Medulla oblongata (tissue), 1 donor: ENCODE data around the gene EEF1G.
"Not testable (repeated sequence)": the region's sequence is repeated elsewhere in the genome, so short reads cannot be mapped to it uniquely, and the experiment has no call there.

ENCODE experiments used
- DNase-seq: peaks from one replicate; pipeline ENCODE4 v3.0.0-alpha.2; 2015; ENCODE audit errors: extremely low spot score

EEF1G gene

GRCh38 chr11:62603776-62604299, 30.1 kb upstream of the EEF1G start:
- no peak for DNase-seq

GRCh38 chr11:62603072-62603408, 29.3 kb upstream of the EEF1G start:
- DNase-seq = no peak

DNA sequence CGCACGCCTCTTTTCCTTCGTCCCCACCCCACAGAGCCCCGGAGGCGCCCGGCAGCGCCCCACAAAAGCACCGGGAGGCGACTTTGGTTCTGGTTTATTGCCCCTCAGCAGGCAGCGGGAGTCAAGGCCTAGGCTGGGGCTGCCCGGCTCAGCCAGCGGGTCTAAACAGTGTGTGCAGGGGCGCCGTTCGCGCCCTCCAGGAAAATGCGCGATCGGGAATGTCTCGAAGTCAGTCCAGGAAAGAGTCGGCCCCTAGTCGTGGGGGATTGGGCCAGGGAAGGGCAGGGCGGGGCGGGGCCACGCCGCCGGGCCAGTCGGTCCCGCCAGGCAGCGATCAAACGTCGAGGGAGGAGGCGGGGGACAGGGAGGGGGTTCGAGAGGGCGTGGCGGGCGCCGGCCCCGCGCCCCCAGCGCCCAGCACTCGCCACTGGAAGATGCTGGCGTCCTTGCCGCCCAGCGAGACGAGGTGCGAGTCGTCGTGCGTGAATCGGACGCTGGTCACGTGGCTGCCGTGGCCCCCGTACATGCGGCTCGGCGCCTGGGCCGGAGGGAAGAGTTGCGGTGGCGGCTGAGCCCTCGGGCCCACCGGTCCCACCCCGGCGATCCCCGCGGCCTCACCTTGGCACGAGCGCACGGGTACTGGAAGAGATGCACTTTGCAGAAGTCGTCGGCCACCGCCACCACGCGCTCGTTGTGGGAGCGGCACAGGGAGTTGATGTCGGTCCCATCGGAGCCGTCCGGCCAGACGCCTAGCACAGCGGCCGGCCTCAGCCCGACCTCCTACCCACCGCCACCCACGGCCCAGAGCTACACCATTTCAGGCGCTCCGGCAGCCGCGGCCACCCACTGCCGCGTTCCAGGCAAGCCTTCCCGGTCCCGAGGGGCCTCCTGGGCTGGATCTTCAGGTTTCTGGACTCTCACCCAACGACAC, 28.7 kb upstream of the EEF1G start:
- DNase-seq = peak; percentile 85

DNA sequence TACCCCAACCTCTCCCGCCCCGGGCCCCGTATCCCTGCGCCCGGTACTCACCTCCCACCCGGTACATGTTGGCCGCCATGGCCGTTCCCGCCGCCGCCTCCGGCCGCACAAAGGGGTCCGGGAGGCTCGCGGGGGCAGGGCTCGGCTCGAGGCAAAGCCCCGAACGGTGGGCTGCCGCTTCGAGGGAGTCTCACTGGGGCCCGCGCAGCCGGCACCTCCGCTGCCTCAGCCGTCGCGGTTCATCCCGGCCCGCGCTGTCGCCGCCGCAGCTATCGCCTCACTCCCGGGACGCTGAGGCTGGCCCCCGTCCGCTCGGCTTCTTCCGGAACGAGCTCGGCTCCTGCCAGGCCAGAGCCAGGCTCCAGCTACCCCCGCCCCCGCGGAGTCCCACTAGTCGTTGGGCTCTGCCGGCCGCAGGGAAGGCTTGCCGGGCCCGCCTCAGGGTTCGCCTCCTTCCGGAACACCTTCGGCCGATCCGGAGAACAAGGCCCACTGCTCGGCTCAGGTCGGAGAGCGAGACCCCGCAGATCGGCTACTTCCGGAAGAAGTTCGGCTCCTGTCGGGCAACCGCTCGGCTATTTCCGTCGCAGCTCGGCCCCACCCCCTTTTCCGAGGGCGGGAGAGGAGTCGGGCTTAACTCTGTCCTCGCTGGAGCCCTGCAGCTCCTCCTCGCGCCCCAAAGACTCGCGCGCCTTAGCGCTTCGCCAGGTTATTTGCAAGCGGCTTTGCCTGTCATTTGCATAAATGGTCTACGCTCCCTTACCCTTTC, 27.9 kb upstream of the EEF1G start, which contains the start of gene MTA2:
Gene MTA2 (minus strand): TSS at position 494 of the 769 bp plus-strand sequence. CDS start 415 bp downstream, at position 79.
- DNase-seq = peak; percentile 97

DNA sequence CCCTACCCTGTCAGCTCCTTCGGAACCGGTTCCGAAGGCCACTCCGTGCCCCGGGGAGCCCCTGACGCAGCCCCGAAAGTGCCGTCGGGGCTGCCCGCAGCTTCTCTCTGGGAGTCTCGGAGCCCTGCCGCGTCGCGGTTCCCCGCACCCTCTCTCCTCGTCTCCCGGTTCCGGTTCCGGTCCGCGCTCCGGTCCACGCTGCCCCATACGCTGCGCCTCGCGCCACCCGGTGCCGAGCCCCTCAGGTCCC, 27.4 kb upstream of the EEF1G start:
- no peak for DNase-seq

DNA sequence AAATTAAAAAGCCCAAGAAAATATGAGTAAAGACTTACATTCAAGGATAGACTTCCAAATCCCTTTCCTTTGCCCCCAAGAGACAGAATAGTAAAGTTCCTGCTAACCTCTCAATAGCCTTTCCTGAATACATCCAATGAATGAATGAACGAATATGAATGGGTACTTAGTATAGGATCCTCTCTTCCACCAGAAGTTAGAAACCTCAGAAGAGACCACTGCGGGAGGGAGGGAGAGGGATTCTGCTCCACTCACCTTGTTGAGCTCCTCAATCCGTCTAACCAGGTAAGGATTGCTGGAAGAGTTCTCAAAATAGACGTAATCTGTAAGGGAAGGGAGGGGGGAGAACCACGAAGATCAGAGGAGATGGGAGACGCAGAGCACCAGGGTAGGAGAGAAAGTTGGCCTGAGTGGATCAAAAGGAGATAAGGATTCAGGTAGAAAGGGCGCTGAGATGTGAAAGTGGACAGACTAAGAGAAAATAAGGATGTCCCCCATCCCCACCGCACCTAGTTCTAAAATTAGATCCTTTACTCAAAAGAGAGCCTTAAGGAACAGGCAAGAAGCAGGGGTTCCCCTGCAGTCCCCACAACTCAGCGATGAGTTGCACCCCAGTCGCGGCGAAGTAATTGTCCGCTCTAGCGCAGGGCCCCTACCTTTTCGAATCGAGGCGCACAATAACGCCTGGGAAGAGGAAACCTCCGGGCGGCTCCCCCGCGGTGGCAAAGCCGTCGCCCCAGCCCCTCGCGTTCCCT, 26.9 kb upstream of the EEF1G start:
- DNase-seq = no peak

DNA sequence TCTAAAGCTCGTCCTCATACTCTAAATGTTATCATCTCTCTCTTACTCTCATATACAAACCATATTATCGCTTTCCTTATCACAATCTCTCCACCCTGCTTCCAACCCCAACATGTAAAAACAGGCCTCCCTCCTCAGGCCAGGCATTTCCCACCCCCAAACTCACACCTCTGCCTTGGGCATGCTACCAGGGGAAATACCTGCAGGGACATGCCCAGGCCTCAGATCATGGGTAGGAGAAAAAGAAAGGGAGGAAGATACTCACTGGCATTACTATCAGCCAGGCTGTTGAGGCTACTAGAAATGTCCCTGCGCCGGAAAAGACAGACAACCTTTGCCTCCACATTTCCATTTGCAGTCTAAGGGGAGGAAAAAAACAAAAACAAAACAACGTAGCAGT, 26.2 kb upstream of the EEF1G start:
- DNase-seq = no peak

- DNase-seq = peak; percentile 96
These were observed 25.5 kb upstream of the EEF1G start for GRCh38 chr11:62599069-62599696.

- DNase-seq = no peak
These were observed 21.4 kb upstream of the EEF1G start for GRCh38 chr11:62595124-62595523.

GRCh38 chr11:62593434-62594044, 19.8 kb upstream of the EEF1G start:
- peak; percentile 81 for DNase-seq

GRCh38 chr11:62592989-62593421, 19.3 kb upstream of the EEF1G start:
- DNase-seq = peak; percentile 76

GRCh38 chr11:62592146-62592815, 18.6 kb upstream of the EEF1G start:
- peak; percentile 42 for DNase-seq

GRCh38 chr11:62591448-62592145, 17.9 kb upstream of the EEF1G start, which contains the start of gene TUT1:
TSS of gene TUT1 (minus strand) at chr11:62591523. CDS start at chr11:62591485, 38 bp downstream.
- peak; percentile 99 for DNase-seq

GRCh38 chr11:62588966-62589637, 15.4 kb upstream of the EEF1G start:
- DNase-seq = no peak

DNA sequence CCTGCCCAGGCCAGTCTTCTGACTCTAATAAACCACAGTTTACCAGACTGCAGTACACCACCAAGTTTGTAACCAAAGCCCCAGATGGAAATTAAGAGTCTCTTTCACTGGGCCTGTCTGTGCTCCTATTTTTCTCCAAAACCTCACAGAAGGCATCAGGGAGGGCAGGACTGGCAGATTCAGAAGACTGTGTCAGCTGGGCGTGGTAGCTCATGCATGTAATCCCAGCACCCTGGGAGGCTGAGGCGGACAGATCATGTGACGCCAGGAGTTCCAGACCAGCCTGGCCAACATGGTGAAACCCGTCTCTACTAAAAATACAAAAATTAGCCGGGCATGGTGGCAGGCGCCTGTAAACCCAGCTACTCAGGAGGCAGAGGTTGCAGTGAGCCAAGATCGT, 11.7 kb upstream of the EEF1G start:
- not testable (repeated sequence) for DNase-seq

- DNase-seq = not testable (repeated sequence)
These were observed 8.0 kb upstream of the EEF1G start for GRCh38 chr11:62581735-62582134.

DNA sequence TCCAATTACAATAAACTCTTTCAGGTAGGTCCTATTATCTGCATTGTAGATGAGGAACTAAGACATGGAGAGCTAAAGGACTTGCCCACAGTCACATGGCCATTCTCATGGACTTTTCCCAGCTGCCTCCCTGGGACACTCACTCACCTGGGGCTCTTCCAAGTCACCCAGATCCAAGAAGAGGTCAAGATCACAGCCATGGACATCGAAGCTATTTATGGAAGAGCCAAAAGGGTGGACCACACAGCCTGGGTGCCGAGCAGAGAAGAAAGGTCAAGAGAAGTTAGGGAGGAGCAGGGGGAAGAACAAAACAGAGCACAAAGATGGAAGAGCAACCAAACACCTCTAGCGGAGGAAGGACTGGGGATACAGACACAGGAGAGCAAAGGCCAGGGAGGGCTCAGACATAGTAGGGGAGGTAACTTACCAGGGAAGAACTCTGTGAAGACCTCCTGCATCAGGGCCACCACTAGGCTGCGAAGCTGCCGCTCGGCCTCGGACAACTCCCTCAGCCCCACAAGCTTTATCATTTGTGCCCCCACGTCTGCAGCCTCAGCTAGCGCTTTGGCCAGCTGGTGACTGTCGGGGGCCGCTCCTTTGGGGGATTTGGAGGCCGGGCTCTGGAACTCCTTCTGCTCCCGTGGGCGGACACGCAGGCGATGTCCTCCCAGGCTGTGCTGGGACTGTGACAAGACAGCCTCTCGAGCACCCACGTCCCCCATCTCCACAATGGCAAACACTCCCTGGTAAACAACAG, 7.4 kb upstream of the EEF1G start:
- DNase-seq = no peak

DNA sequence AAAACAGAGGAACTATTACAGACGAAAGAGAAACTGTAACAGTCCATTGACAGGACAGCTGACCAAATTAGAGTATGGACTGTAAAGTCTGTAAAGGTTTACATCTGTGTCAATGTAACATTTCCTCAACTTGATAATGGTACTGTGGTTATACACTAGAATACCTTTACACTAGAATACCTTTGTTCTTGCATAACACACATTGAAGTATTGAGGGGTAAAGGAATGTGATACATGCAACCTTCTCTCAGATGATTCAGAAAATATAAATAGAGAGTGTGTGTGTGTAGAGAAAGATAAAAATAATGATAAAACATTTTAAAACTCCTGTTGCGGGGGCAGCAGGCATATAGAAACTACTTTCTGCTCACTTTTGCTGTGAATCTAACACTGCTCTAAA, 5.6 kb upstream of the EEF1G start:
- no peak for DNase-seq

- DNase-seq = no peak
These were observed 4.8 kb upstream of the EEF1G start for GRCh38 chr11:62578541-62578940.
